ENCODE results near the gene SZT2. TPM values are rescaled to one million over a fixed set of nuclear protein-coding genes. Genes with fewer than 3 reads are reported as not detected.
A peak's percentile ranks its signal among the peaks of the same experiment; 100 is the strongest.

SZT2 gene
- total RNA-seq, 1 donor from 2014 or later, result 26.8 TPM

- peak; percentile 72 for ATAC-seq (ENCODE audit: poor library complexity)
- intact Hi-C loops (cut with DNase I), result loop anchor here (5.0 kb wide), 1 partner anchor 187 kb away; no protein-coding TSS in a partner anchor
- no peak for DNase-seq
Measured at GRCh38 chr1:43414634-43415223, 25.0 kb downstream of the SZT2 start.

DNA sequence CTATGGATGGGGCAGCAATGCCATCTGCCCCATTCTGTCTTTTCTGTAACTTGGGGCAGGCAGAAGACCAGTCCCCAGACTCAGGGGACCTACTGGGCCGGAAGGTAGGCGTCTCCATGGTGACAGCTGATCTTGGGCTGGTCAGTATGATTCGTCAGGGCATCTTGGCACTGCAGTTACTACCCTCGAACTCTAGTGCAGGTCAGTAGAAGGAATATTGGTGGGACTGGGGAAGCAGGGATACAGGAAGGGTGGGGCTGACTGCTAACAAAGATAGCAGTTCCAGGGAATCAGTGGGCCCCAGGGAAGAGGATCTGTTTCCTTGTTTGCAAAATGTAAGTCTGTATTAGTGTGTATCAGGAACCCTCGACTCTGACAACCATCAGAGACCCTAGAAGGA lies 26.2 kb downstream of the SZT2 start:
- intact Hi-C loops (cut with DNase I), result loop anchor here (5.0 kb wide), 1 partner anchor 189 kb away; no protein-coding TSS in a partner anchor
- DNase-seq (no peak), ATAC-seq (ENCODE audit: poor library complexity) (no peak)

DNA sequence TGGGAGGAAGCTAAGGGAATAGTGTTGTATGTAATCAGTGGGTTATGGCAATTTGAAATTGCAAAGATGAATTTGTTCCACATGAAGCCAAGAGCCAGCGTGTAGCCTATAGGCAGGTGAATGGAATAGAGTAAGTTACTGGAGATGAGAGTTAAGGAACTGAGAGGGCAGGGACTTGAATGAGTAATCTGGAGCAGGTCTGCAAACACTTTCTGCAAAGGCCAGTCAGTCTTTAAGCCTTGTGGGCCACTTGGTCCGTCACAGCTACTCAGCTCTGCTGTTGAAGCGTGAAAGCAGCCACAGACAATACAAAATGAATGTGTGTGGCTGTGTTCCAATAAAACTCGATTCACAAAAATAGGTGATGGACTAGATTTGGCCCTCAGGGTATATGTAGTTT lies 29.2 kb downstream of the SZT2 start:
- DNase-seq (no peak), ATAC-seq (ENCODE audit: poor library complexity) (no peak)
- intact Hi-C loops (cut with DNase I), result loop anchor here (5.0 kb wide), 1 partner anchor 192 kb away; no protein-coding TSS in a partner anchor

GRCh38 chr1:43419627-43420425 lies 30.1 kb downstream of the SZT2 start:
- intact Hi-C loops (cut with DNase I), result loop anchor here (5.0 kb wide), 1 partner anchor 193 kb away; no protein-coding TSS in a partner anchor
- ATAC-seq (ENCODE audit: poor library complexity) (no peak), DNase-seq (no peak)

- DNase-seq (no peak), ATAC-seq (ENCODE audit: poor library complexity) (no peak)
- intact Hi-C loops (cut with DNase I), result no loop called here
Measured at GRCh38 chr1:43420874-43421273, 31.2 kb downstream of the SZT2 start.

DNA sequence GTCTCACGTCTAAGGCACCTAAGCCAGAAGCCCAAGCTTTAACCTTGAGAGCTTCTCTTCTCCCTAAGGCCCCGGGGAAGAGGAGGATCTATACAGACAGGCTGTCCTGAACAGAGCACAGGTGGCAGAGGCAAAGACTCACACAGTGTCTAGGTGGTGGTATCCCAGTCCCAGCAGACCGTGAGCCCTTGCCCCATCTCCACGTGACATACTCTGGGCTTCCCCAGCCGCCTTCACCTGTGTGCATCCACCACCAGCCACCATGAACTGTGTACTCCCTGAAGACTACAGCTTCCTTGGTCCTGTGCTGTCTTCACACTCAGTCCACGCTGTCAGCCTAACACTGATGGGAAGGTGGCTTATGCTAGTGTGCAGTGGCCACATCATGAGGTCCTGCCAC lies 31.7 kb downstream of the SZT2 start:
- ATAC-seq (ENCODE audit: poor library complexity) (no peak), DNase-seq (no peak)
- intact Hi-C loops (cut with DNase I), result no loop called here

- intact Hi-C loops (cut with DNase I), result no loop called here
- ATAC-seq (ENCODE audit: poor library complexity) (no peak), DNase-seq (no peak)
Measured at GRCh38 chr1:43421976-43422750, 32.5 kb downstream of the SZT2 start.

GRCh38 chr1:43422995-43423671 lies 33.4 kb downstream of the SZT2 start:
- no peak for DNase-seq
- ATAC-seq (ENCODE audit: poor library complexity), result no peak
- intact Hi-C loops (cut with DNase I), result no loop called here

DNA sequence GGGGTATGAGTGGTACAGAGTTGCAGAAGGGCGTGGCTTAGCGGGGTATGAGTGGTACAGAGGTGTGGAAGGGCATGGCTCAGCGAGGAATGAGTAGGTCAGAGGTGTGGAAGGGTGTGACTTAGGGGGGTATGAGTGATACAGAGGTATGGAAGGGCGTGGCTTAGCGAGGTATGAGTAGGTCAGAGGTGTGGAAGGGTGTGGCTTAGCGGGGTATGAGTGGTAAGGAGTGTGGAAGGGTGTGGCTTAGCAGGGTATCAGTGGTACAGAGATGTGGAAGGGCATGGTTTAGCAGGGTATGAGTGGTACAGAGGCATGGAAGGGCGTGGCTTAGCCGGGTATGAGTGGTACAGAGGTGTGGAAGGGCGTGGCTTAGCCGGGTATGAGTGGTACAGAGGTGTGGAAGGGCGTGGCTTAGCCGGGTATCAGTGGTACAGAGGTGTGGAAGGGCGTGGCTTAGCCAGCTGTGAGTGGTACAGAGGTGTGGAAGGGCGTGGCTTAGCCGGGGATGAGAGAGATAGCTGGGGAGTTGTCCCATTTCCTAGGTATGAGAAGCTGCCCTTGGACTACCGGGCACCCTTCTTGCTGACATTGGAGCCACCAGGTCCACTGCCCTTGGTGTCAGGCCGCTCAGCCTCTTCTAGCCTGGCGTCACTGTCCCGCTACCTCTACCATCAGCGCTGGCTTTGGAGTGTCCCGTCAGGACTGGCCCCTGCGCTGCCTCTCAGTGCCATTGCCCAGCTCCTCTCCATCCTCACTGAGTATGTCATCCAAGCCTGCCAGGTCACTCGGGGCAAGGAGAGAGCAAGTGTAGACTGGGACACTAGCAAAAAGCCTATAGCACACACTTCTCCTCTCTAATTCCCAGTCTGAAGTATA lies 34.2 kb downstream of the SZT2 start:
- no peak for DNase-seq
- no peak for ATAC-seq (ENCODE audit: poor library complexity)
- intact Hi-C loops (cut with DNase I), result no loop called here

DNA sequence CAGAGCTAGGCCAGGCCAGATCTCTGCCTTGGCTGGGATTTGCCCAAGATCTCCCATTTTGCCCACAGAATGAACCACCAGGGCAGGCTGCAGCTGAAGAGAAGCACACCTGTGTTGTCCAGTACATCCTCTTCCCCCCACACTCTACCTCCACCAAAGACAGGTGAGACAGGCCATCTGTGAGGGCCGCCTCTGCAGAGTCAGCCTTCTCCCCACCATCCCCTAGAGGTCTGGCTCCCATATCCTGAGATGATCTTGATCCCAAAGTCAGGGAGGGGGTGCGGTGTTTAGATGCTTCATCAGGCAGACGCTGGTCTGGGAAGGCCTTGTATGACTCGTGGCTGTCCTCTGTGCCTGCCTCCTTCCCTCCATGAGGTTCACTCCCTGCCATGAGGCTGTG lies 35.3 kb downstream of the SZT2 start:
- intact Hi-C loops (cut with DNase I), result no loop called here
- ATAC-seq (ENCODE audit: poor library complexity), result no peak
- DNase-seq, result no peak

DNA sequence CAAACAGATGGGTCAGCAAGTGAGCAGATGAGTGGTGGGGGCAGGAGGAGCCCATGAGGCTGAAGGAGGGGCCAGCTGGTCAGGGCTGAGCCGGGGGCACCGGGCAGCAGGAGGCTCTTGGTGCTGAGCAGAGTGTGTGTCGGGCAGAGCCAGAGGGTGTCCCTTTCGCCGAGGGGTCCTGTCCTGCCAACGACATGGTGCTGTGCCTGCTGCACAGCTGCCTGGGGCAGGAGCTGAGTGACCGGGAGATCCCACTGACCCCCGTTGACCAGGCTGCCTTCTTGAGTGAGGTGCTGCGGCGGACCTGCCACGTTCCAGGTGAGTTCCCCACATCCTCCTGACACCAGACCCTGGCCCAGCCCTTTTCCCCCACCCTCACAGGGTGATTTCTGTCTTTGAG lies 36.5 kb downstream of the SZT2 start:
- DNase-seq, result no peak
- intact Hi-C loops (cut with DNase I), result no loop called here
- no peak for ATAC-seq (ENCODE audit: poor library complexity)

DNA sequence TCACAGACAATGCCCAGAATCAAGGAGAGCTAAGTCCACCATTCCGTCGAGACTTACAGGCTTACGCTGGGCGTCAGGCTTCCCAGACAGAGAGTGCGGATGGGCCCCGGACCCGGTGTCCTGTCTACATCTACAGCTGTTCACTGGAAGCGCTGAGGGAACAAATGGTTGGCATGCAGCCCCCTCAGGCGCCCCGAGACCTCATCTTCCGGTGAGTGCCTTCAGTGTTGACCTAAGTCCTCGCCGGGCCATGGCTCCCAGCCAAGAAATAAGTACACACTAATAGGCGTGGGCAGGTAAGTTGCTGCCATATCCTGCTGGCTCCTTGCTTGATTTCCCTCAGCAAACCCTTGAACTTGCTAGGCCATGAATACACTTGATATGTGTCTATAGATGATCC lies 37.8 kb downstream of the SZT2 start:
- intact Hi-C loops (cut with DNase I), result no loop called here
- DNase-seq, result no peak
- no peak for ATAC-seq (ENCODE audit: poor library complexity)

DNA sequence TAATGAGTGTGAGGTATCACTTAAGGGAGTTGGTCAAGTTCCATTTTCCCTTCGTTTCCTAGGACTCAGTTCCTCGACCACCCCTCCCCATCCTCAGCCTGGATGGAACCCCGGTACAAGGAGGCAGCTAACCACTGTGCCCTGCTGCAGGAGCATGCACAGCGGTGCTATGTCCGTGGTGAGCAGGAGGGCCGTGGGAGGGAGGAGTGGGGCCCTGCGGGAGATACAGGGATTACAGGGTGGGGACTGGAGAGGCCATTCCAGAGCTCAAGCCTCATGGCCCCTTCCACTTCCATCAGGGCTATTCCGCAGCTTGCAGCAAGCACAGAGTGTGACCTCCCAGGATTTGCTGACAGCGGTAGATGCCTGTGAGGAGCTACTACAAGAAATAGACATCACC lies 38.2 kb downstream of the SZT2 start:
- no peak for ATAC-seq (ENCODE audit: poor library complexity)

DNA sequence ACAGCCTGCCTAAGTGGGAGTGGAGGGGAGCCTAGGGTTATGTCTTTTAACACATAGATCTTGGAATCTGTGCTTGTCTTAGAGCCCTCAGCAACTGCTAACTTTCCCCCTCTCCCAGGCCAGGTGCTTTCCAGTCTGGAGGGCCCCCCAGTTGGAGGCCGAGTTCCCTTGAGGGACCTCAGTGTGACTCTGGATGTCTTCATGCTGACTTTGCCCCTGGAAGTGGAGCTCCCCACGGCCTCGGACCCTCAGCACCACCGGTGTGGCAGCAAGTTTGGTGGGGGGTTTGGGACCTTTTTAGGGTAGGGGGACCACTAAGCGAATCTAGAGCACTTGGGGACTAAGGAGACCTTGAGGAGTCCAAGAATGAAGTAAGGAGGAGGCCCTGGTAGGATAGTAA lies 41.1 kb downstream of the SZT2 start:
- ATAC-seq (ENCODE audit: poor library complexity) (no peak), DNase-seq (no peak)
- intact Hi-C loops (cut with DNase I), result no loop called here

More for the DNA sequence above, 38.2 kb downstream of the SZT2 start:
- DNase-seq, result no peak
- intact Hi-C loops (cut with DNase I), result no loop called here

- DNase-seq (no peak), ATAC-seq (ENCODE audit: poor library complexity) (no peak)
- intact Hi-C loops (cut with DNase I), result no loop called here
Measured at GRCh38 chr1:43431676-43432075, 42.0 kb downstream of the SZT2 start.

GRCh38 chr1:43432171-43432860 lies 42.6 kb downstream of the SZT2 start:
- no peak for DNase-seq
- intact Hi-C loops (cut with DNase I), result no loop called here

GRCh38 chr1:43432907-43433306 lies 43.2 kb downstream of the SZT2 start:
- intact Hi-C loops (cut with DNase I), result no loop called here
- ATAC-seq (ENCODE audit: poor library complexity) (no peak), DNase-seq (no peak)

More at GRCh38 chr1:43432171-43432860, 42.6 kb downstream of the SZT2 start:
- no peak for ATAC-seq (ENCODE audit: poor library complexity)

GRCh38 chr1:43434256-43434655 lies 44.6 kb downstream of the SZT2 start:
- ATAC-seq (ENCODE audit: poor library complexity), result no peak

More at GRCh38 chr1:43434256-43434655, 44.6 kb downstream of the SZT2 start:
- DNase-seq, result no peak
- intact Hi-C loops (cut with DNase I), result no loop called here
